ENCODE results near the gene RAB3D. TPM values are rescaled to one million over a fixed set of nuclear protein-coding genes. Genes with fewer than 3 reads are reported as not detected.
A peak's percentile ranks its signal among the peaks of the same experiment; 100 is the strongest.

The RAB3D gene
- total RNA-seq, 1 experiment from 2014 or later = 28.9 TPM

GRCh38 chr19:11296264-11296663 is 43.2 kb downstream of the RAB3D start:
- ChIA-PET RAD21 (ENCODE audit: low non-redundant PET in 1 of 2, low total read pairs in 2 of 2, uncharacterized antibody in 2 of 2, unreplicated experiment in 2 of 2) (no interaction called here), POLR2A (interaction anchor here (1.6 kb wide), 1 partner anchor 85 kb away, joined by 3 read pairs; no protein-coding TSS in a partner anchor), CTCF (interaction anchor here (1.4 to 2.6 kb wide), 3 partner anchors 12 to 145 kb away, joined by 3 to 10 read pairs (median 3); no protein-coding TSS in a partner anchor)
- Histone ChIP-seq H3K27me3 (ENCODE audit: insufficient read depth, low read length) (no peaks in the 10 kb centered on the region), H3K9me3 (ENCODE audit: control insufficient read depth in 1 of 2, insufficient read depth in 1 of 2, low read depth in 1 of 2, low read length in 2 of 2) (no peaks in the 10 kb centered on the region), H3K9me2 (ENCODE audit: insufficient read depth) (no peaks in the 10 kb centered on the region), H3K9ac (ENCODE audit: low read length) (no peak overlapping the region), H3K4me2 (ENCODE audit: low read length) (no peak overlapping the region), H4K20me1 (ENCODE audit: insufficient read depth) (no peaks in the 10 kb centered on the region), H3K27ac (ENCODE audit: low read depth, low read length) (no peak overlapping the region), H3K36me3 (ENCODE audit: control insufficient read depth in 1 of 2, insufficient read depth in 2 of 2, low read length in 2 of 2) (no peaks in the 10 kb centered on the region), H2AFZ (ENCODE audit: low read depth, low read length, poor library complexity, severe bottlenecking) (peak overlapping the region; percentile 23), H3K79me2 (ENCODE audit: insufficient read depth, low read length) (no peaks in the 10 kb centered on the region), H3K4me3 (replicated peaks in 1 of 2; ENCODE audit: low read depth in 1 of 2, low read length in 2 of 2) (no peak overlapping the region), H3K4me1 (ENCODE audit: control insufficient read depth in 1 of 2, insufficient read depth in 2 of 2, low read length in 2 of 2) (peaks cover 18 to 30% of the 10 kb centered on the region in 2 experiments)
- no TSS peak for BruUV-seq (replicated peaks)
- intact Hi-C loops (cut with micrococcal nuclease) = no loop called here
- TF ChIP-seq ZBTB33 (IDR thresholded peaks at IDR 0.05; ENCODE audit: extremely low read depth, insufficient replicate concordance, low read length) = no peak
- no peak for TF ChIP-seq EZH2 (IDR thresholded peaks at IDR 0.05)
- TF ChIP-seq CEBPB (IDR thresholded peaks at IDR 0.05; ENCODE audit: low read depth) = no peak
- no peak for TF ChIP-seq JUND (IDR thresholded peaks at IDR 0.05)
- TF ChIP-seq ATF3 (IDR thresholded peaks at IDR 0.05) = no peak
- TF ChIP-seq CBX3 (IDR thresholded peaks at IDR 0.05; ENCODE audit: low read depth) = no peak
- TF ChIP-seq SP1 (IDR thresholded peaks at IDR 0.05; ENCODE audit: low read depth) = no peak
- TF ChIP-seq ZNF274 (IDR thresholded peaks at IDR 0.05; ENCODE audit: low read depth, low read length) = no peak
- TF ChIP-seq TCF7L2 (IDR thresholded peaks at IDR 0.05; ENCODE audit: borderline replicate concordance, extremely low read depth, insufficient read depth, insufficient read length) = no peak
- no peak for TF ChIP-seq RAD21 (IDR thresholded peaks at IDR 0.05; ENCODE audit: low read depth)
- TF ChIP-seq FOSL1 (IDR thresholded peaks at IDR 0.05; ENCODE audit: low read depth) = no peak
- TF ChIP-seq EZH2phosphoT487 (IDR thresholded peaks at IDR 0.05; ENCODE audit: borderline replicate concordance) = no peak
- no peak for TF ChIP-seq MAX (IDR thresholded peaks at IDR 0.05)
- TF ChIP-seq POLR2A (IDR thresholded peaks at IDR 0.05; ENCODE audit: borderline replicate concordance, extremely low read depth, insufficient read depth, insufficient read length) = no peak
- no peak for TF ChIP-seq POLR2AphosphoS5 (IDR thresholded peaks at IDR 0.05; ENCODE audit: low read depth, low read length)
- no peak for TF ChIP-seq YY1 (IDR thresholded peaks at IDR 0.05; ENCODE audit: extremely low read depth, insufficient replicate concordance, low read depth, low read length)
- no peak for ATAC-seq
- no peak for DNase-seq (ENCODE audit: low read depth, low spot score)

All from HCT116 (cell line).